ENCODE results near the gene SIRPB1.

The SIRPB1 gene

DNA sequence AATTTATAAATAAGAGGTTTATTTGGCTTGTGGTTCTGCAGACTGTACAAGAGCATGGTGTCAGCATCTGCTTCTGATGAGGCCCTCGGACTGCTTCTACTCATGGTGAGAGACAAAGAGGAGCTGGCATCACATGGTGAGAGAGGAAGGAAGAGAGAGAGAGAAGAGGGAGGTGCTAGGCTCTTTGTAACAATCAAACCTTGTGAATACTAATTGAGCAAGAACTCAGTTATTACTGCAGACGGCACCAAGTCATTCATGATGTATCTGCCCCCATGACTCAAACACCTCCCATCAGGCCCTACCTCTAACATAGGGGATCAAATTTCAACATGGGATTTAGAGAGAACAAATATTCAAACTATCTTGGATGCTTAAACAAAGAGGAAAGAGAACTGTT is 44.1 kb upstream of the SIRPB1 start:
- ChIA-PET POLR2A (ENCODE audit: low non-redundant PET) (no interaction called here), CTCF (no interaction called here)
- no peak for TF ChIP-seq CTCF (conservative IDR thresholded peaks at IDR 0.05; ENCODE audit: low read depth)
- peak; percentile 34 for DNase-seq (ENCODE audit: low spot score)
- H3K27ac ChIP-seq, result no peak overlapping the region

GRCh38 chr20:1661542-1662299 is 41.9 kb upstream of the SIRPB1 start:
- CTCF ChIA-PET, result no interaction called here

GRCh38 chr20:1660246-1660645 is 40.4 kb upstream of the SIRPB1 start:
- CTCF ChIA-PET, result interaction anchor here (0.6 kb wide), 1 partner anchor 16 kb away, joined by 3 read pairs; no protein-coding TSS in a partner anchor
- DNase-seq (ENCODE audit: low spot score), result no peak
- TF ChIP-seq CTCF (conservative IDR thresholded peaks at IDR 0.05; ENCODE audit: low read depth), result no peak
- POLR2A ChIA-PET (ENCODE audit: low non-redundant PET), result no interaction called here
- no peak overlapping the region for H3K27ac ChIP-seq

More at GRCh38 chr20:1661542-1662299, 41.9 kb upstream of the SIRPB1 start:
- POLR2A ChIA-PET (ENCODE audit: low non-redundant PET), result no interaction called here
- H3K27ac ChIP-seq, result no peak overlapping the region
- no peak for TF ChIP-seq CTCF (conservative IDR thresholded peaks at IDR 0.05; ENCODE audit: low read depth)
- DNase-seq (ENCODE audit: low spot score), result no peak

GRCh38 chr20:1657556-1658334 is 37.9 kb upstream of the SIRPB1 start, which contains the start of gene SIRPG:
SIRPG (minus strand) TSS chr20:1657779; CDS start chr20:1657714, 65 bp downstream.
- ChIA-PET POLR2A (ENCODE audit: low non-redundant PET) (no interaction called here), CTCF (no interaction called here)
- no peak for DNase-seq (ENCODE audit: low spot score)
- no peak within 1 kb of the TSS for H3K27ac ChIP-seq
- TF ChIP-seq CTCF (conservative IDR thresholded peaks at IDR 0.05; ENCODE audit: low read depth), result no peak

DNA sequence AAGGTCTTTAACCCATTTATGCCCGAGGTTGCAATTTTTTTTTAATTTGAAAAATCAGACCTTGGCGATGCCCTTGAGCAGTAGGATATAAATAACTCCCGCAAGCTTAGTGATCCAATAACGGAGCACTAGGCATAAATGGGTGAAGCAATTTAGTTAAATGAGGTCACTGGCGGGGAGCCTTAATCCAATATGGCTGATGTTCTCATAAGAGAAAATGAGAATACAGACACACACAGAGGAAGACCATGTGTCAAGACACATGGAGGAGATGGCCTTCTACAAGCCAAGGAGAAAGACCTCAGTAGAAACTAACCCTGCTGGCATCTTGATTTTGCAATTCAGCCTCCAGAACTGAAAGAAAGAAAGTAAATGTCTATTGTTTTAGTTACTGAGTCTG is 37.0 kb upstream of the SIRPB1 start:
- ChIA-PET CTCF (no interaction called here), POLR2A (ENCODE audit: low non-redundant PET) (no interaction called here)
- no peak for TF ChIP-seq CTCF (conservative IDR thresholded peaks at IDR 0.05; ENCODE audit: low read depth)
- no peak for DNase-seq (ENCODE audit: low spot score)
- H3K27ac ChIP-seq, result no peak overlapping the region

DNA sequence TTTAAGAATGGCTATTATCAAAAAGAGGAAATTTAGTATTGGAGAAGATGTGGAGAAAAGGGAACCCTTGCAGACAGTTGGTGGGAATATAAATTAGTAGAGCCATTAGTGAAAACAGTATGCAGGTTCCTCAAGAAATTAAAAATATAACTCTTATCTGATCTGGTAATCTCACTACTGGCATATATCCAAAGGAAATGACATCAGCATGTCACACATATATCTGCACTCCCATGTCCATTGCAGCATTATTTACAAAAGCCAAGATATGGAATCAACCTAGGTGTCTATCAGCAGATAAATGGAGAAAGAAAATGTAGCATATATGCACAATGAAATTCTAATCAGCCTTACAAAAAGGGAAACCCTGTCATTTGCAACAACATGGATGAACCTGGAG is 35.2 kb upstream of the SIRPB1 start:
- DNase-seq (ENCODE audit: low spot score), result no peak

More for the DNA sequence above, 35.2 kb upstream of the SIRPB1 start:
- POLR2A ChIA-PET (ENCODE audit: low non-redundant PET), result no interaction called here
- no peak overlapping the region for H3K27ac ChIP-seq
- no peak for TF ChIP-seq CTCF (conservative IDR thresholded peaks at IDR 0.05; ENCODE audit: low read depth)
- CTCF ChIA-PET, result no interaction called here
